Vagina (tissue), 2 donors: ENCODE results near the gene SYNPO.

Experiments
- CTCF ChIP-seq, 3 experiments: fragments of 450-650 bp in 2 of 3; fragments of 200-600 bp in 1 of 3; sonication (generic) in 1 of 3; IDR thresholded peaks; one replicate each; pipeline ENCODE4 v1.5.1; 2017 to 2019; ENCODE audit warnings: antibody characterized with exemption in 3 of 3, mild to moderate bottlenecking in 2 of 3, moderate library complexity in 2 of 3
- POLR2AphosphoS5 ChIP-seq, 2 donors: sonication (generic); formaldehyde crosslinking; IDR thresholded peaks; one replicate each; pipeline ENCODE4 v1.9.0; 2017; ENCODE audit warnings: antibody characterized with exemption in 2 of 2, mild to moderate bottlenecking in 2 of 2, low read depth in 1 of 2; ENCODE audit not compliant: insufficient read depth in 1 of 2

- TF ChIP-seq CTCF (IDR thresholded peaks at IDR 0.05): no peak
- no peak for TF ChIP-seq POLR2AphosphoS5 (IDR thresholded peaks at IDR 0.05; ENCODE audit: insufficient read depth in 1 of 2, low read depth in 1 of 2)
Measured at GRCh38 chr5:150598821-150599273, 41.6 kb upstream of the SYNPO start.
